ENCODE measurements around the gene FGF14. TPM values are rescaled to one million over a fixed set of nuclear protein-coding genes. Genes with fewer than 3 reads are reported as not detected.

The FGF14 gene
- total and polyA plus RNA-seq, 2 of the 4 experiments (the other 2 are of a cell fraction), result under 0.01 TPM; not detected in 1

DNA sequence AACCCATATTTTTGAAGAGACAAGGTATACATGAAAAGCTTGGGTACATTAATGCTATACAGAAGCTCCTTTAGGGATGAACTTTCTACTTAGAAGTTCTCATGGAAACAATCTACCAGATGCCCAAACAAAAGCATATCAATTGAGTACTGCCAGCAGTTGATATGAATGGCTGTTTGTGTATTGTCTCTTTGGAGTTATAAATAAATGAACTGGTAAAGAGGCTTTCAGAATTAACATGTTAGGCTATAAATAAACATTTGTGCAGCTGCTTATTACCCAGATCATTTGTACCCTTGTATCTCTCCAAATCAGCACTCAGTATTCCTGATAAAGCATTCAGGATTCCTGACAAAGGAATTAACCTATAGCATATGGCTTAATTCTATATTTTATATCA, 418.9 kb downstream of the FGF14 start:
- in situ Hi-C loops (cut with MboI; ENCODE audit: low sequenced_read_pairs) (no loop called here), intact Hi-C loops (cut with micrococcal nuclease) (no loop called here), dilution Hi-C loops (cut with HindIII; ENCODE audit: low sequenced_read_pairs, unreplicated experiment) (no loop called here)
- no peak overlapping the region for H2BK5ac ChIP-seq (ENCODE audit: low read depth, low read length, poor library complexity, severe bottlenecking)
- no peak overlapping the region for H3K4me3 ChIP-seq (ENCODE audit: insufficient read depth, low read depth, low read length)
- POLR2A ChIA-PET (ENCODE audit: unreplicated experiment), result no interaction called here
- no peak overlapping the region for H4K91ac ChIP-seq (ENCODE audit: insufficient read depth, low read depth, low read length)
- H2AK5ac ChIP-seq (ENCODE audit: low read depth, low read length), result no peak overlapping the region
- H3K56ac ChIP-seq (ENCODE audit: extremely low read depth, insufficient read depth, low read length), result no peak overlapping the region
- no peaks in the 10 kb centered on the region for H3K36me3 ChIP-seq (ENCODE audit: control insufficient read depth, insufficient read depth, low read length)
- H2AK9ac ChIP-seq (replicated peaks; ENCODE audit: low read depth, low read length, poor library complexity), result no peak overlapping the region
- H4K8ac ChIP-seq (ENCODE audit: low read depth in 2 of 2, low read length in 2 of 2), result no peak overlapping the region
- BruUV-seq (replicated peaks), result no TSS peak
- H3K9me1 ChIP-seq (ENCODE audit: insufficient read depth, low read length), result no peaks in the 10 kb centered on the region
- no peak overlapping the region for H3K23ac ChIP-seq (ENCODE audit: low read depth, low read length)
- no peaks in the 10 kb centered on the region for H3K27me3 ChIP-seq (ENCODE audit: control insufficient read depth, insufficient read depth, low read length)
- DNase-seq (no peak), ATAC-seq (ENCODE audit: low read depth) (no peak)
- H3K4me1 ChIP-seq (ENCODE audit: control insufficient read depth, insufficient read depth, low read length), result no peaks in the 10 kb centered on the region
- no peak overlapping the region for H3K4me2 ChIP-seq (ENCODE audit: low read depth, low read length)
- H2AFZ ChIP-seq (replicated peaks; ENCODE audit: low read length, poor library complexity), result no peak overlapping the region
- no peak overlapping the region for H3K18ac ChIP-seq (ENCODE audit: low read depth, low read length)
- no peak overlapping the region for H2BK20ac ChIP-seq (ENCODE audit: low read depth, low read length)
- TF ChIP-seq BHLHE40 (IDR thresholded peaks at IDR 0.05; ENCODE audit: low read depth, low read length) (no peak), USF2 (IDR thresholded peaks at IDR 0.05; ENCODE audit: low read depth, low read length) (no peak), RFX5 (IDR thresholded peaks at IDR 0.05; ENCODE audit: low read depth, low read length) (no peak), FOS (IDR thresholded peaks at IDR 0.05; ENCODE audit: low read depth, low read length) (no peak), RCOR1 (IDR thresholded peaks at IDR 0.05; ENCODE audit: insufficient replicate concordance, low read length) (no peak), CHD1 (IDR thresholded peaks at IDR 0.05; ENCODE audit: low read depth, low read length) (no peak), MAZ (IDR thresholded peaks at IDR 0.05; ENCODE audit: borderline replicate concordance, low read depth, low read length) (no peak), NFE2L2 (IDR thresholded peaks at IDR 0.05; ENCODE audit: low read depth, low read length) (no peak), ELK1 (IDR thresholded peaks at IDR 0.05; ENCODE audit: borderline replicate concordance, low read depth, low read length) (no peak), CEBPB (IDR thresholded peaks at IDR 0.05; ENCODE audit: low read depth, low read length) (no peak), RAD21 (IDR thresholded peaks at IDR 0.05; ENCODE audit: low read length) (no peak), SMC3 (IDR thresholded peaks at IDR 0.05; ENCODE audit: low read depth, low read length) (no peak), MXI1 (IDR thresholded peaks at IDR 0.05; ENCODE audit: borderline replicate concordance, low read depth, low read length) (no peak), CTCF (conservative IDR thresholded peaks at IDR 0.05; ENCODE audit: low read depth, low read length) (no peak)
- no peak overlapping the region for H2BK15ac ChIP-seq (ENCODE audit: low read depth, low read length)
- no peak overlapping the region for H3K9ac ChIP-seq (ENCODE audit: low read depth, low read length)
- H3K79me1 ChIP-seq (ENCODE audit: low read depth in 1 of 2, low read length in 2 of 2), result no peaks in the 10 kb centered on the region
- no peak overlapping the region for H3K4ac ChIP-seq (ENCODE audit: low read depth, low read length)
- no peak overlapping the region for H3K27ac ChIP-seq (ENCODE audit: insufficient read depth, low read length)
- H3K14ac ChIP-seq (replicated peaks; ENCODE audit: low read depth, low read length), result no peak overlapping the region
- no peak overlapping the region for H2BK120ac ChIP-seq (ENCODE audit: low read depth, low read length)
- no peaks in the 10 kb centered on the region for H3K9me3 ChIP-seq (ENCODE audit: control insufficient read depth, insufficient read depth, low read length)
- CTCF ChIA-PET, result interaction anchor here (0.6 to 1.3 kb wide), 2 partner anchors 10 to 142 kb away, joined by 3 to 8 read pairs; no protein-coding TSS in a partner anchor
- H4K5ac ChIP-seq (ENCODE audit: low read depth, low read length), result no peak overlapping the region
- no peaks in the 10 kb centered on the region for H4K20me1 ChIP-seq (ENCODE audit: insufficient read depth, low read length)

Data from IMR-90 (cell line).